HG03066 (cell line): ENCODE results near the gene HPD.
"Not testable (repeated sequence)": the region's sequence is repeated elsewhere in the genome, so short reads cannot be mapped to it uniquely, and the experiment has no call there.

Experiments
- ATAC-seq: cut with Tn5 transposase; IDR thresholded peaks from one replicate; pipeline ENCODE4 v1.9.1; 2021; ENCODE audit warnings: low read depth; ENCODE audit not compliant: unreplicated experiment

Gene HPD

DNA sequence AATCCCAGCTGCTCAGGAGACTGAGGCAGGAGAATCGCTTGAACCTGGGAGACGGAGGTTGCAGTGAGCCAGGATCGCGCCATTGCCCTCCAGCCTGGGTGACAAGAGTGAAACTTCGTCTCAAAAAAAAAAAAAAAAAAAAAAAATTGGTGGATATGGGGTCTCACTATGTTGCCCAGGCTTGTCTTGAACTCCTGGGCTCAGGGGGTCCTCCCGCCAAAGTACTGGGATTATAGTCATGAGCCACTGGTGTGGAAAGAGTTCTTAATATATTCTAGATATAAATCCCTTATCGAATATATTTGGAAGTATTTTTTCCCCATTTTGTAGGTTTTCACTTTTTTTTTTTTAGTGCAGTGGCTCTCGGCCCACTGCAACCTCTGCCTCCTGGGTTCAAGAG is 10.6 kb upstream of the HPD start:
- ATAC-seq: not testable (repeated sequence)

DNA sequence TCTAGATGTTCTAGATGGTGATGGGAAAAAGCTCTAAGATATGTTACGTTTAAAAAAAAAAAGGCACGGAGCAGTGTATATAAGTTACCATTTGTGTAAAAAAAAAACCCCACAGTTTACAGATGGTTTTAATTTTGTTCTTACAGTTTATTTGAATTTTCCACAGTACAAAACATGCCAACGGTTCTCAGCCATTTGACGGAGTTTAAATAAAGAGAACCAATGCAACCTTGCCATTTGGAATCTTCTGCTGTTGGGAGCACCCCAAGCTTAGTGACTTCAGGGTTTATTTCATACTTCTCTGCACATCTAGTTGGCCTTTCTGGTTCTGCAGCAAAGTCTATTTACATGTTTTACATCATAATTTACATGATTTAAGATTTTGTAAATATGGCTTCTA is 7.7 kb upstream of the HPD start:
- no peak for ATAC-seq

DNA sequence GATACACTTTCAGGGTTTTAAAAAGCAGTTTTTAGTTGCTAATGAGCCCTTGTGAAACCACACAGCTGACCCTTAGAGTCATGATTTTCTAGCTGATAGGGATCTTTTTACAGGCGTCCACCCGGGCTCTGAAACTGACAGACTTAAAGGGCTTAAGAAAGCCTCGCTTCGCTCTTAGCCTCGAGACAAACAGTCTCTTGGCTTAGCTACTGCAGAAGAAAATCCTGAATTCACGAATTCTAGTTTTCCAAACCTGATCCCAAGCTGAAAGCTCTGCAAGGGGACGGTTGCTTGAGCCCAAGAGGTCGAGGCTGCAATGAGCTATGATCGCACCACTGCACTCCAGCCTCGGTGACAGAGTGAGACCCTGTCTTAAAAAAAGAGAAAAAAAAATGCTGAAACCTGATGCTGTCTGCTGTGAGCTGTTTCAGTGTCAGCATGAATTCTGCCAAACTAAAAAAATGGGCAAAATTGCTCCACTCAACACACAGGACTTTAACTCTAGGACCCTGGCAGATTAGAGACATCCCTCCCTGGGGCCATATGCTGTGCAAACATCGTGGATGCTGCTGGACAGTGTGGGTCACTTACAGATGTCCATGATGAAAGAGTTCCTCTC is 3.1 kb upstream of the HPD start:
- ATAC-seq: no peak

DNA sequence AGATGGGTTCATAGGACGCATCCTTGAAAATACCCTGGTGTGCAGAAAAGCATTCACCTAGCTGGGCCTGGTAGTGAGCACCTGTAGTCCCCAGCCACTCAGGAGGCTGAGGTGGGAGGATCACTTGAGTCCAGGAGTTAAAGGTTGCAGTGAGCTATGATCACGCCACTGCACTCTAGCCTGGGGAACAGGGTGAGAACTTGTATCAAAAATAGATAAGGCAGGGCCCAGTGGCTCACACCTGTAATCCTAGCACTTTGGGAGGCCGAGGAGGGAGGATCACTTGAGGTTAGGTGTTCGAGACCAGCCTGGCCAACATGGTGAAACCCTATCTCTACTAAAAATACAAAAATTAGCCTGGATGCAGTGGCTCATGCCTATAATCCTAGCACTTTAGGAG is 2.0 kb upstream of the HPD start:
- ATAC-seq: not testable (repeated sequence)

GRCh38 chr12:121860257-121860656 is 1.6 kb upstream of the HPD start:
- no peak for ATAC-seq

DNA sequence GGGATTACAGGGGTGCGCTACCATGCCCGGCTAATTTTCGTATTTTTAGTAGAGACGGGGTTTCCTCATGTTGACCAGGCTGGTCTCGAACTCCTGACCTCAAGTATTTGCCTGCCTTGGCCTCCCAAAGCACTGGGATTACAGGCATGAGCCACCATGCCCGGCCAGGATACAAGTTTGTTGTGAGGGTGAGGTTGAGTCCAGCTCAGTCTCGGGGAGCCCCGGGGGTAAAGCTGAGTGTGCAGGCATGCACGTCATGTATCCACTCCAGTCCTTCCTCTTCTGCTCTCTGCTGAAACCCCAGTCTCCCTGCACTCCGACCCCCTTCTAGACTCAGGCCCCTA is 369 bp downstream of the HPD start:
- ATAC-seq: no peak

DNA sequence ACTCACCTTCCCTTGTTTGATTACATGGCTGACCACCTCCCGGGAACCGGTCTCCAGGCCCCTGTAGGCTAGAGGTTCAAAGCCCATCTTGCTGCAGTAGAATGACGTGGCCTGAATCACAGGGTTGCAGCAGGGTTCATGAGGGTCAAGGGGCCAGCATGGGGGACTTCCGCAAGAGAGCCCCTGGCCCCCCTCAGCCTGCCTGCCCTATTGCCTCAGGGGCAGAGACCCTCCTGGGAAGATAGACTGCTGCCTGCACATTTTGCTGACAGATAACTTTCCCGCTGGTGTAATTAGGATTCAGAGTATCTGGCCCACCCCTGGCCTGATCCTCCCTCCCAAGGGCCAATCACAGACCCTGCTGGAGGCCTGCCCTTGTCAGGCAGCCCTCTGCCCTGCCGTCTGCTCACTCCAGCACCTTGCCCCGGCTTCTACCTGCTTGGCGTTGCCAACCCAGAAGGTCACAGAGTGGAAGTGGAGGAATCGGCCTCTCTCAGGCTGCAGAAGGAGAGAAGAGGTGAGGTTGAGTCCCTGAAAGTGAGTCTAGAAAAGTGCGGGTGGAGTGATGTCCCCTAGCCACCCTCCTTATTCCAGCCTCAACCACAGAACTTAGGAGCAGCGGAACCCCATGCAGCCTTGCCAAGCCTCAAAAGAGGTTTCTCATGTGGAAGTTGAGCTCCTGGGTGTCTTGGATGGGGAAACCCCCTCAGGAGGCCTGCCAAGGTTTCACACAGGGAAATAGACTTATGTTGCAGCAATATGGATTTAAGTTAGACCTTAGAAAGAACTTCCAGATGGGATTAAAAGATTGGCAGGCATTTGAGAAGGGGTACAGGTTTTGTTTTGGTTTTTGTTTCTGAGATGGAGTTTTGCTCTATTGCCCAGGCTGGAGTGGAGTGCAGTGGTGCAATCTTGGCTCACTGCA is 1.1 kb downstream of the HPD start:
- ATAC-seq: no peak

DNA sequence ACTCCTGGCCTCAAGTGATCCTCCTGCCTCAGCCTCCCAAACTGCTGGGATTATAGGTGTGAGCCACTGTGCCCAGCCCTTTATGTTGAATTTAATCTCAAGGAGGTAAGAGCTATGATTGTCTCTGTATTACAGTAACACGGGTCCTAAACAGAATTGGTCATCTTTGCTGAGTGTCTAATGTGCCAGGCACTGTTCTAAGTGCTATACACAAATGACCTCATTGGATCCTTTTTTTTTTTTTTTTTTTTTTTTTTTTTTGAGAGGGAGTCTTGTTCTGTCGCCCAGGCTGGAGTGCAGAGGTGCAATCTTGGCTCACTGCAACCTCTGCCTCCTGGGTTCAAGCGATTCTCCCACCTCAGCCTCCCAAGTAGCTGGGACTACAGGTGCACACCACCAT is 6.3 kb downstream of the HPD start:
- not testable (repeated sequence) for ATAC-seq

- ATAC-seq: no peak
These were observed 9.0 kb downstream of the HPD start for GRCh38 chr12:121849665-121850064.

DNA sequence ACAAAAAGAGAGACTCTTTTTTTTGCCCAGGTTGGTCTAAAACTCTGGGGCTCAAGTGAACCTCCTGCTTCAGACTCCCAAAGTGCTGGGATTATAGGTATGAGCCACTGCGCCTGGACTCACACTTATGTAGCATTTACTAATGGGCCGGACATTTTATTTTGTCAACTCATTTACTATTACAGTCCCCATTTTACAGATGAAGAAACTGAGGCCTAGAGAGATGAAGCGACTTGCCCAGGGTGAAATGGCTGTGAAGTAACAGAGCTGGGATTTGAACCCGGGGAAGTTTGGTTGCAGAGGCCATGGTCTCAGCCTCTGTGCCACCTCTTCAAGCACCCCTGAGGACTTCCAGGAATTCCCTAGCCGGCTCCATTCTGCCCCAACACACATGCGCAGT is 9.4 kb downstream of the HPD start:
- no peak for ATAC-seq

GRCh38 chr12:121845701-121846100 is 13.0 kb downstream of the HPD start:
- no peak for ATAC-seq

DNA sequence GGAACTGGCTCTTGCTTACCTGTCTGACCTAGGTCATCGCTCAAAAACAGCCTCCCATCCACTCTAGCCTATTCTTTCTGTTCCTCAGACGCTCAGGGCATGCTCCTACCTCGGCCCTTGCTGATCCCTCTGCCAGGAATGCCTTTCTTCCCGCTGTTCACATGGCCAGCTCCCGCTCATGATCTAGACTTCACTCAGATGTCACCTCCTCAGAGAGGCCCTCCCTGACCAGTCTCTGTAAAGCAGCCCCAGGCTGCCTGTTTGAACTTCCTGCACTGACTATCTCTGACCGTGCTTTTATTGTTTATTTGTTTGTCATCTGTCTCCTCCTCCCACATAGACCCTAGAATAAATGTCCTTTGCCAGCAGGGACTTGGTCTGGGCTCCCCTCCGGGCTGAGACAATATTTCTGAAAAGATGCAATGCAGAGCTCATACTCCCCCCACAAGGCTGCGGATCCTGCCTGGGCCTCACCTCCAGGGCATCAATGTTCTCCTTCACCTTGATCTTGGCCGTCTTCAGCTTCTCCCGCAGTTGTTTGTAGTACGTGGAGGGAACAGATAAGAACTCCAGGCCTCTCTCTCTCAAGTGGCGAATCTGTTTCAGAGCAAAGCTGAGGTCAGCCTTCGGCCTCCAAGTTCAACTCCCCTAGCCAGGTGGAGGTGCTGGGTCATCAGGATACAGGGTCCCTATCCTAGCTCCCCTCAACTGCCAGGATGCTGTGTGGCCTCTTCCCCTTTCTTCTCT is 15.2 kb downstream of the HPD start:
- ATAC-seq: no peak

DNA sequence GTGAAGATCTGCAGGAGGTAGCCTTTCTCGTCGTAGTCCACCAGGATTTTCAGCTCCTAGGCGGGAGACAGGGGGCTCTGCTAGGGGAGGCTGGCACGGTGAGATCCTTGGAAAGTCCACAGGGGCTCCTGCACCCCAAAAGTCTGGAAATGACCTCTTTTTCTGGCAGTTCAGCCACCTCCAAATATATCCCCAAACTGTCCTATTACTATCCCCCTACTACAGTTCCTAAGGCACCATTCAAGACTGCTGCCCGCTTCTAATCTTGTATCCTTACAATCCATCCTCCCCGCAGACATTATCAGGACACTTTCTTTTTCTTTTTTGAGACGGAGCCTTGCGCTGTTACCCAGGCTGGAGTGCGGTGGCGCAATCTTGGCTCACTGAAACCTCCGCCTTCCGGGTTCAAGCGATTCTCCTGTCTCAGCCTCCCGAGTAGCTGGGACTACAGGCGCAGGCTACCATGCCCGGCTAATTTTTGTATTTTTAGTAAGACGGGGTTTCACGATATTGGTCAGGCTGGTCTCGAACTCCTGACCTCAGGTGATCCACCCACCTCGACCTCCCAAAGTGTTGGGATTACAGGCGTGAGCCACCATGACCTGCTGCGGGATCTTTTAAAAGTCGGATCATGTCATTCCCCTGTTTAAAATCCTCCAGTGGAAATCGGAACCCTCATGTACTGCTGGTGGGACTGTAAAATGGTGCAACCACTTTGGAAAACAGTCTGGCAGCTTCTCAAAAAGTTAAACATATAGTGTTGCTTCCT is 18.5 kb downstream of the HPD start:
- ATAC-seq: no peak

DNA sequence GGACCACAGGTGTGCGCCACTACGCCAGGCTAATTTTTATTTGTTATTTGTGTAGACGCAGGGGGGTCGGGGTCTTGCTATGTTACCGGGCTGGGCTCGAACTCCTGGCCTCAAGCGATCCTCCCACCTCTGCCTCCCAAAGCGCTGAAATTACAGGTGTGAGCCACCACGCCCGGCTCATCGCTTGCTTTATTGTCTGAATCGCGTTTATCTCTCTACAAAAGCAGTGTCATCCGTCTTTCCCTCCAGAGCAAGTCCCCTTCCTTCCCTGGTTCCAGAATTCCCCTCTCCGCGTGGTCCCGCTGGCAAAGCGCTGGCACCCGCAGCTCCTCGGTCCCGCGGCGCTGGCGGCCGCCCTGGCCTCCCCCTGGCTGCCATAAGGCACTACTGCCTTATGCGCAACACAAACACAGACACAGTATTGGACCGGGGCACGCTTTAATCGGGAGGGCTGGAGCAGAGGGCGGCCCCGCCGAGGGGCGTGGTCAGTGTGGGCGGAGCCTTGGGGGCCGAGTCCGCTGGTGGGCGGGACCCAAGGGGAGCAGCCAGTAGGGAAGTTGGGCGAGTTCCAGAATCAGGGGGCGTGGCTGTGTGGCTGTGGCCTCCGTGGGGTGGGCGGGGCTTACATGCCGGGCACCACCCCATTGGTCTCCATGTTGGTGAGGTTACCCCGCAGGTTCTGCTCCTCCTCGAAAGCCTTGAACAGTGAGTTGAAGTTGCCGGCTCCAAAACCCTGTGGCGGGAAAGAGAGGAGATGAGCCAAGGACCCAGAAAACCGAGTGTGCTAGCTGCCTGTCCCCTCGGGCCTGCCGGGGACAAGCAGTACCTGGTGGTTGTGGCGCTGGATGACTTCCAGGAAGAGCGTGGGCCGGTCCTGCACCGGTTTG is 19.3 kb downstream of the HPD start:
- peak; percentile 87 for ATAC-seq

DNA sequence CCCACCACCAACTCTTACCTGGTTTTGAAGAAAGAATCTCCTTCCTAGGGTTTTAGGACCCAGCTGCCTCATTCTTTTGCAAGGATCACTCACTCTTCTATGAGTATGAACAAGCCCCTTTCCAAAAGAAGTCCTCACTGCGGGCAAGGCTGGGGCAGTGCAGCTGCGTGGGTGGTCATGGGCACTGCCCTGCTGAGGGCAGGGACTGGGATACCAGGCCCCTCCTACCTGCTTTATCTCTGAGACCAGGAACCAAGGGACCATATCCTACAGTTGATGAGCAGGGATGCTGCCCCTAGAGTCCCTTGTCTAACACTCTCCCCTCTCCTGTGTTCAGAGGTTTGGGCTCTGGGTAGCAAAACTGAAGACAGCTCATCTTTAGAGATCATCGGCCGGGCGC is 20.5 kb downstream of the HPD start:
- no peak for ATAC-seq

DNA sequence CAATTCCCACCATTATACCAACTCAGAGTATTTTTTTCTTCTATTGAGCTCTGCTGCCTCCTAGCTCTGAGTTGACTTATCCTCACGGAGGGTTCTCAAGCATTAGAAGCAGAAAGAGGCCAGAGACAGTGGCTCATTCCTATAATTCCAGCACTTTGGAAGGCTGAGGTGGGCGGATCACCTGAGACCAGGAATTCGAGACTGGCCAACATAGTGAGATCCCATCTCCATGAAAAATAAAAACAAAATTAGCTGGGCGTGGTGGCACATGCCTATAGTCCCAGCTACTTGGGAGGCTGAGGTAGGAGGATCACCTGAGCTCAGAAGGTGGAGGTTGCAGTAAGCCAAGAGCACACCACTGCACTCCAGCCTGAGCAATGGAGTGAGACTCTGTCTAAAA is 21.0 kb downstream of the HPD start:
- no peak for ATAC-seq

- no peak for ATAC-seq
These were observed 27.0 kb downstream of the HPD start for GRCh38 chr12:121831571-121832245.

GRCh38 chr12:121830588-121831265 is 27.9 kb downstream of the HPD start:
- no peak for ATAC-seq

GRCh38 chr12:121830134-121830533 is 28.5 kb downstream of the HPD start:
- no peak for ATAC-seq
